Stimulated activated effector memory CD8-positive, alpha-beta T cell treated with anti-CD3 and anti-CD28 coated beads, Interleukin-12 subunit alpha, Interleukin-12 subunit beta, amount 100 ng/mL, for 72 hours (primary cell): ENCODE data around the gene SNW1.

Experiments used
- ATAC-seq: fragments of 150-1000 bp; cut with Tn5 transposase; 2 replicates; pipeline ENCODE4 v1.10.0; 2021
- DNase-seq, 2 donors: peaks; one replicate each; pipeline ENCODE4 v3.0.0; 2021 to 2022; ENCODE audit warnings: low spot score in 2 of 2
- H3K27ac Mint-ChIP-seq: one replicate; pipeline ENCODE4 v1.8.0; 2022; ENCODE audit warnings: mild to moderate bottlenecking, mixed read lengths
- H3K36me3 Mint-ChIP-seq: one replicate; pipeline ENCODE4 v1.8.0; 2022; ENCODE audit warnings: mild to moderate bottlenecking, mixed read lengths
- H3K4me1 Mint-ChIP-seq: one replicate; pipeline ENCODE4 v1.8.0; 2022; ENCODE audit warnings: mixed read lengths
- H3K4me3 Mint-ChIP-seq: one replicate; pipeline ENCODE4 v1.8.0; 2022; ENCODE audit warnings: mild to moderate bottlenecking, mixed read lengths
- H3K9me3 Mint-ChIP-seq: one replicate; pipeline ENCODE4 v1.8.0; 2022; ENCODE audit warnings: mixed read lengths

The SNW1 gene

GRCh38 chr14:77714926-77715325 is 46.0 kb downstream of the SNW1 start:
- ATAC-seq (peak; percentile 96), DNase-seq (no peak)
- Mint-ChIP-seq H3K27ac (peak overlapping the region; percentile 95), H3K36me3 (peaks cover 96% of the 10 kb centered on the region), H3K9me3 (no peaks in the 10 kb centered on the region), H3K4me3 (peak overlapping the region; percentile 24), H3K4me1 (peaks cover 16% of the 10 kb centered on the region)

GRCh38 chr14:77710364-77710763 is 50.6 kb downstream of the SNW1 start:
- no peak for ATAC-seq
- DNase-seq, result no peak
- no peaks in the 10 kb centered on the region for H3K9me3 Mint-ChIP-seq
- H3K36me3 Mint-ChIP-seq, result peaks cover 61% of the 10 kb centered on the region
- H3K27ac Mint-ChIP-seq, result no peak overlapping the region
- H3K4me3 Mint-ChIP-seq, result no peak overlapping the region
- peaks cover 44% of the 10 kb centered on the region for H3K4me1 Mint-ChIP-seq

GRCh38 chr14:77709412-77709811 is 51.5 kb downstream of the SNW1 start:
- no peak for DNase-seq
- no peaks in the 10 kb centered on the region for H3K9me3 Mint-ChIP-seq
- H3K27ac Mint-ChIP-seq, result peak overlapping the region; percentile 93
- no peak for ATAC-seq
- peak overlapping the region; percentile 87 for H3K4me3 Mint-ChIP-seq
- H3K36me3 Mint-ChIP-seq, result peaks cover 59% of the 10 kb centered on the region
- H3K4me1 Mint-ChIP-seq, result peaks cover 35% of the 10 kb centered on the region

- Mint-ChIP-seq H3K4me1 (peaks cover 35% of the 10 kb centered on the region), H3K9me3 (no peaks in the 10 kb centered on the region), H3K36me3 (peaks cover 59% of the 10 kb centered on the region), H3K4me3 (peak overlapping the region; percentile 87), H3K27ac (peak overlapping the region; percentile 93)
- DNase-seq (no peak), ATAC-seq (peak; percentile 3)
Measured at GRCh38 chr14:77708749-77709148, 52.2 kb downstream of the SNW1 start.

- Mint-ChIP-seq H3K4me3 (peak within 1 kb of the TSS; percentile 87), H3K36me3 (peaks cover 59% of the 10 kb centered on the region), H3K9me3 (no peaks in the 10 kb centered on the region), H3K4me1 (peaks cover 35% of the 10 kb centered on the region), H3K27ac (peak within 1 kb of the TSS; percentile 93)
- ATAC-seq (peak; percentile 99), DNase-seq (peak; percentile 70 to 90)
Measured at GRCh38 chr14:77707724-77708408, 53.1 kb downstream of the SNW1 start, which contains the start of the genes ALKBH1 and SLIRP. TSS of gene ALKBH1 (minus strand) at chr14:77708023. CDS start at chr14:77708004, 19 bp downstream. TSS of gene SLIRP (plus strand) at chr14:77708103. CDS start at chr14:77708112, 9 bp downstream.

GRCh38 chr14:77707355-77707723 is 53.6 kb downstream of the SNW1 start:
- peak overlapping the region; percentile 87 for H3K4me3 Mint-ChIP-seq
- peak overlapping the region; percentile 93 for H3K27ac Mint-ChIP-seq
- H3K4me1 Mint-ChIP-seq, result peaks cover 35% of the 10 kb centered on the region
- ATAC-seq (peak; percentile 27), DNase-seq (no peak)
- peaks cover 59% of the 10 kb centered on the region for H3K36me3 Mint-ChIP-seq
- no peaks in the 10 kb centered on the region for H3K9me3 Mint-ChIP-seq

GRCh38 chr14:77691259-77691658 is 69.7 kb downstream of the SNW1 start:
- H3K27ac Mint-ChIP-seq, result no peak overlapping the region
- H3K4me3 Mint-ChIP-seq, result no peak overlapping the region
- H3K9me3 Mint-ChIP-seq, result no peaks in the 10 kb centered on the region
- DNase-seq (no peak), ATAC-seq (no peak)
- peaks cover 90% of the 10 kb centered on the region for H3K36me3 Mint-ChIP-seq
- no peaks in the 10 kb centered on the region for H3K4me1 Mint-ChIP-seq

- DNase-seq, result no peak
- Mint-ChIP-seq H3K27ac (no peak overlapping the region), H3K4me3 (no peak overlapping the region), H3K4me1 (peaks cover 6% of the 10 kb centered on the region), H3K9me3 (no peaks in the 10 kb centered on the region), H3K36me3 (peaks cover 64% of the 10 kb centered on the region)
- no peak for ATAC-seq
Measured at GRCh38 chr14:77682158-77682553, 78.8 kb downstream of the SNW1 start.

GRCh38 chr14:77681196-77682157 is 79.5 kb downstream of the SNW1 start:
- Mint-ChIP-seq H3K4me3 (no peak overlapping the region), H3K4me1 (peaks cover 6% of the 10 kb centered on the region), H3K9me3 (no peaks in the 10 kb centered on the region), H3K36me3 (peaks cover 65% of the 10 kb centered on the region), H3K27ac (no peak overlapping the region)
- ATAC-seq (no peak), DNase-seq (no peak)

- DNase-seq, result no peak
- H3K4me1 Mint-ChIP-seq, result no peaks in the 10 kb centered on the region
Measured at GRCh38 chr14:77674931-77675330, 86.0 kb downstream of the SNW1 start.

GRCh38 chr14:77673193-77673592 is 87.8 kb downstream of the SNW1 start:
- DNase-seq, result no peak
- H3K4me1 Mint-ChIP-seq, result no peaks in the 10 kb centered on the region
- H3K27ac Mint-ChIP-seq, result peak overlapping the region; percentile 5
- no peak overlapping the region for H3K4me3 Mint-ChIP-seq
- peaks cover 57% of the 10 kb centered on the region for H3K36me3 Mint-ChIP-seq
- H3K9me3 Mint-ChIP-seq, result no peaks in the 10 kb centered on the region
- no peak for ATAC-seq

More at GRCh38 chr14:77674931-77675330, 86.0 kb downstream of the SNW1 start:
- Mint-ChIP-seq H3K27ac (no peak overlapping the region), H3K9me3 (no peaks in the 10 kb centered on the region), H3K36me3 (peaks cover 75% of the 10 kb centered on the region), H3K4me3 (no peak overlapping the region)
- no peak for ATAC-seq
